Measurements from ENCODE around the gene PPM1G.

Gene PPM1G

DNA sequence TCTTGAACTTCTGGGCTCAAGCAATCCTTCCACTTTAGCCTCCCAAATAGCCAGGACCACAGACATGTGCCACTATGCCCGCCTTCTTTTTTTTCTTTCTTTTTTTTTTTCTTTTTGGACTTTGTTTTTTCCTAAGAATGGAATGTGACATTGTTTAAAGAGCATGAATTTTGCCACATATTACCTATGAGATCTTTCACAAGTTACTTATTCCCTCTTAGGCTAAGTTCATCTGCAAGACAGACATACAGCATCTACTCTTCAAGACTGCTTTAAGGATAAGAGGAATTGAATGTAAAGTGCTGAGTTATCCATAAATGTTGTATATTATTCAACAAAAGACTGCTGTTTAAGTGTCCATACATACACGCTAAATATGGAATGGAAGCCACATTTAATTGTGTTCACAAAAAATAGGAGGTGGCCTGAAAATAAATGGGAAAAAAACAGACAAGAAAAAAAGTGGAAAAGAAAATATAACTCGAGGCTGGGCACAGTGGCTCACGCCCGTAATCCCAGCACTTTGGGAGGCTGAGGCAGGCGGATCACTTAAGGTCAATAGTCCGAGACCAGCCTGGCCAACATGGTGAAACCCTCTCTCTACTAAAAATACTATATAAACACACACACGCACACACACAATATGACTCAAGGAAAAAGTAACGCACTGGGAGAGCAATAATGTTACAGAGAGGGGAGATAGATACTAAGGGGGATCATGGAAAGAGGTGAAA, 3.2 kb upstream of the PPM1G start:
- no peak for DNase-seq

DNA sequence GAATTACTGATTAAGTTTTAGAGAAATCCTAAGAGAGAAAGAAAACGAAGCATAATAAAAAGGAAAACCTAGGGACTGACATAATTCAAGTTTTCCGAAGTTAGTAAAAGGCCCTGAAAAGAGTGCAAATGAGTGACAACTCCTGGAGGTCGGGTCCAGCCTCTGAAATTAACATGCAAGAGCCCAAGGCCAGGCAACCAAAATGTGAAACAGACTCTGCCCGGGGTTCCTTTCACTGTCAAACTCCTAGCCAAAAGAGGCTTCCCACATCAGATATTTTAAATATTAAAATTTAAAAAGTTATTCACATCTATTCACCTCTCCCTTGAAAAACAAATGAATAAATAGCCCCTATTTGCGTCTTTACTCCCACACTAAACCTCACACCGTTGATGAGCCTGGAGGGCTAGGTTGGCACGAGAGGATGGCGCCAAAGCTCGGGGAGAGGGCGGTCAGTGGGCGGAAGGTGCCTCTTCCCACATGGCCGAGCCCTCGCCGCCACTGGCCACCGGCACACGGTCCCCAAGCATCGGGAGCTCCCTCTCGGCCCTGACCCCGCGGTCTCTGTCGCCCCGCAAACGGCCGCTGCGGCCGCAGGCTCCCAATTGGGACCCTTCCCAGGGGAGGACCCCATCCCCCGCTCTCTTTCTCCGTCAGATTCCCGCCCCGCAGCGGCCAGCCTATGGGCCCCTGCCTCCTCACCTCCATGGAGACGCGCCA, 630 bp downstream of the PPM1G start:
- DNase-seq, result peak in 3 of 58 donors; percentile 18 to 34 (median 33)

DNA sequence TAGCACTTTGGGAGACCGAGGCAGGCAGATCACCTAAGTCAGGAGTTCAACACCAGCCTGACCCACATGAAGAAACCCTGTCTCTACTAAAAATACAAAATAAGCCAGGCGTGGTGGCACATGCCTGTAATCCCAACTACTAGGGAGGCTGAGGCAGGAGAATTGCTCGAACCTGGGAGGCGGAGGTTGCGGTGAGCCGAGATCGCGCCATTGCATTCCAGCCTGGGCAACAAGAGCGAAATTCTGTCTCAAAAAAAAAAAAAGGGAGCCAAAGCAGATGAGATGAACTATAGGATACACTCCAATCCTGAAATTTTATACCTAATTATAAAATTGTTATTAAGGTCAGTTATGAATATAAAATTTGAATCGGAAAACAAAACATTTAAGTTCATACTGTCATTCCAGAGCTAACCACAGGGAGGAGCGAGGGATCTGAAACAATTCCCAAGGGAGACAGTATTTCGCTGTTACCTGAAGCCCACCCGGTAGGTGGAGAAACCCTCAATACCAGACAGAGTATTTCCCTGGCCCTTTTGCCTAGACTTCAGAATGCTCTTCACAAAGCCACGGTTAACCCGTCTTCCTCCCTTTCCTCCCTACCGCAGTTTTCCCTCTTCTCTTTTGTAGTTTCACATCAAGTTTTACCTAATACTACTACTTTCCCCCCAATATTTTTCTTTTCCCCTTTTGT, 1.4 kb downstream of the PPM1G start:
- peak in 1 of 58 donors; percentile 7 for DNase-seq

GRCh38 chr2:27400348-27401135, 8.8 kb downstream of the PPM1G start:
- DNase-seq, result no peak

- no peak for DNase-seq
Observed at GRCh38 chr2:27398962-27399361, 10.4 kb downstream of the PPM1G start.

DNA sequence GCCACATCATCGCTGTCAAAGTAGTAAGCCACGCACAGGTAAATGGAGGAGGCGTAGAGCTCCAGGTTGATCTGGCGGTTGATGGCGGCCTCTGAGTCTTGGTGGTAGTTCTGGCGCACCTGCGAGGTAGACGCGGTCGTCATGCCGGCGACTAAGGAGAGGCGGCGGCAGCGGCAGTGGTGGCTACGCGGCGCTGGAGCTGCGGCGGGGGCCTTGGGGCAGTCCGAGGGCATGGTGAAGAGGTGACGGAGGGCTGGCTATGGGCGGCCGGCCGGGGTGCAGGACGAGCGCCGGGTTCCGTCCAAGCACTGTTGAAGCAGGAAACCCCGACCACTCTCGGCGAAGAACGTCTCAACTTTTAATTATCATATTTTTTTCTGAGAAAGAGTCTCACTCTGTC, 16.2 kb downstream of the PPM1G start:
- DNase-seq, result no peak

DNA sequence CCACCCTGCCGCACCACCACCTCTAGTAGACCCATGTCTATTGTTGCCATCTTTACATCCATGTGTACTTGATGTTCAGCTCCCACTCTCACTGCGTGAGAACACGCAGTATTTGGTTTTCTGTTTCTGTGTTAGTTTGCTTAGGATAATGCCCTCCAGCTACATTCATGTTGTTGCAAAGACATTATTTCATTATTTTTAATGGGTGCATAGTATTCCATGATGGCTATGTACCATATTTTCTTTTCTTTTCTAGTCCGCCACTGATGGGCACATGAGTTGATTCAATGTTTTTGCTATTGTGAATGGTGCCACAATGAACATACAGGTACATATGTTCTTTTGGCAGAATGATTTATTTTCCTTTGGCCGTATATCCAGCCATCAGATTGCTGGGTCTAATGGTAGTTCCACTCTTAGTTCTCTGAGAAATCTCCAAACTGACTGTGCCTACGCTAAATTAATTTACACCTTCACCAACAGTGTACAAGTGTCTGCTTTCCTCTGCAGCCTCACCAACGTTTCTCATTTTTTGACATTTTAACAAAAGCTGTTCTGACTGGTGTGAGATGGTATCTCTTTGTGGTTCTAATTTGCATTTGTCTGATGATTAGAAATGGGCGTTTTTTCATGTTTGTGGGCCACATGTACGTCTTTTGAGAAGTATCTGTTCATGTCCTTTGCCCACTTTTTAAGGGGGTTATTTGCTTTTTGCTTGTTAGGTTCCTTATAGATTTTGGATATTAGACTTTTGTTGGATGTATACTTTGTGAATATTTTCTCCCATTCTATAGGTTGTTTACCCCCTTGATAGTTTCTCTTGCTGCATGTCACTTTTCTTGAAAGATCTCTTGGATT, 18.3 kb downstream of the PPM1G start:
- DNase-seq, result no peak

DNA sequence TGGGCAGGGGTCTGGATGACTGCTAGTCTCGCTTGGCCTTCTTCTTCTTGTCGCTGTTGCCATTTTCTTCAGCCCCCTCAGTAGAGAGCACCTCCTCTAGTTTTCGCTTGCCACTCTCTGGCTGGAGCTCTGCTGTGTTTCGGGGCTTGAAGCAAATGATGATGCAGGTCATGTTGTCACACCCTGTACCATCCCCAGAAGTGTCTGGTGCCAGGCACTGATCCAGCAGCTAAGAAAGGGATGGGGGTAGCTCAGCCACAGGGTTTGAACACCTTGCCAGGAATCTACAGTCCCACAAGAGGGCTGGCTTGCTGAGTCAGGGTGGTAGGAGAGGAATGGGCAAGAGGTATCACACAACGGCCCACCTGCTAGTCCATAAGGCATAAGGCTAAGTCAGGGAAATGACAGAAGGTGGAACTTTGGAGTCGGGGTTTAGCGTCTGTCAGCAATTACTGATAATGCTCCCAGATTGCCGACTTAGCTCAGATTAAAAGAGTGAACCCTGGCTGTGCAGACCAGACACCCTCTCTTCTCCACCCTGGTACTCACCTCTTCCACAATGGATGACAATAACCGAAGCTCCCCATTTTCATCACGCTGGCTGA, 27.7 kb downstream of the PPM1G start:
- DNase-seq, result no peak

DNA sequence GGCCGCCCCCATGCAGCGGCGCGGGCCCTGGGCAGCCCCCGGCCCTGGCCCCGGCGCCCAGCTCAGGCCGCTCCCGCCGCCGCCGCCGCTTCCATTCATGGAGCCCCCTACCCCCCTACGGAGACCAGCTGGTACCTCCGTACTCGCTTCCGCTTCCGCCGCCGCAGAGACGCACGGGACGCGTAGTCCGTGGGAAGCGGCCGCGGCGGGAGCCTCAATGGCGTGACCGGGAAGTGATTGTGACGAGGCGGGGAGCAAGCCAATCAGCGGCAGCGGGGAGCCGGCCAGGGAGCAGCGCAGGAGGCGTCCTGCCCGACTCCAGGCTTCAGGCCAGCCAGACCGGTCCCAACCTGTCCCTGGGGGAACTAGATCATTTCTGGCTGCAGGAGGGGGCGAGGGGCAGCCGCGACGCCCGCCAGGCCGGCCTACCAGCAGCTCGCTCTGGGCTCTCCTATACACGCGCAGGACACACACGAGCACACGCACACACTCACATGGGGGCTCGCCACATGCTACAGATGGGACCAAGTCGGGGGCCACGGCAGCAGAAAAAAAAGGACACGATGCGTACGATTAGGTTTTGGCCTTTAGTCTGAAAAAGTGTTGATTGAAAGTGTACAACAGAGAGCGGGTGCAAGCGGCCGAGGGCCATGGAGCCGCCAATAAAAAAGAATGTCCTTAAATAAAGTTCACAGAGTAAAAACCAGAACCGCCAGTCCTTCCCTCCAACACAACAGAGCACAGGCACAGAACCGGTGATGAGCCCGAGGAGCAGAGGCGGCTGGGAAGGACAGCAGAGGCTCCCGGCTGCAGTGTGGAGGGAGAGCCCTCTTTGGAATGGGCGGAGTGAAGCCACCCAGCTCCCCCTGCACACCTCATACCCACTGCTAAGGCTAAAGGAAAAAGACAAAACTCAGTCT, 28.5 kb downstream of the PPM1G start, which contains the start of gene ZNF513:
ZNF513 (minus strand) TSS at position 109 of the 920 bp plus-strand sequence. CDS start 208 bp downstream, outside the sequence.
- peak; percentile 84 to 99 (median 96) for DNase-seq

DNA sequence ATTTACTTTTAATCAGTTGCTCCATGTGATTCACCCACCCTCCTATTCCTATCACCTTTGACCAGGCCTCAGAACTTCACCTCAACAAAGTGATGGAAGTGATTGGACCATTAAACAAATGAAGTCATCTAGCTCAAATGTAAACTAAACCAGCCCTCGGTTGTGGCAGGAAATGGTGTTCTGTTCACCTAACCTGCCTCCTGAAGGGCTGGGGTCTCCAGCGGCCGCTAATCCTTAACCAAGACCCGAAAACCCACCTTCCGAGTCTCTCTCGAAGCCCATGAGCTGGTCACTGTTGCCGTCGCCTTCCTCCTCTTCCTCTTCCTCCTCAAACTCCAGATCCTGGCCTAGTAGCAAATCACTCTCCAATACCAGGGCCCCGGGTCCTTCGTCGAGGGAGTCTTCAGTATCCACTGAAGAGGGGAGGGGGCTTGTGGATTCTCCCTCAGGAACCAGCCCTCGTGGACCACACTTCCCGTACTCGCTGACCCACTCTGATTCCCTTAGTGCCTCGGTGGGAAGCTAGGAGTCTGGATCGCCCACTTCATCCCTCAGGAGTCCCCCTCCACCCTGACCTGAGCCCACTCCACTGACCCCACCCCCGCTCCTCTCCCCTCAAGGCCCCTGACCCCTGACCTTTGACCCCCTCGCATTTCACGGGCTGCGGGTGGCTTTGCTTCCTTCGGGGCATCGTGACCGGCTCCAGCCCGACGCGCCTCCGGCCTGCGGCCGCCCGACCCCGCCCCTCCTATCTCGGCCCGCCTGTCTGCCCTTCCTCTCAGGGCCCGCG, 29.4 kb downstream of the PPM1G start:
- peak in 45 of 58 donors; percentile 44 to 89 (median 78) for DNase-seq

DNA sequence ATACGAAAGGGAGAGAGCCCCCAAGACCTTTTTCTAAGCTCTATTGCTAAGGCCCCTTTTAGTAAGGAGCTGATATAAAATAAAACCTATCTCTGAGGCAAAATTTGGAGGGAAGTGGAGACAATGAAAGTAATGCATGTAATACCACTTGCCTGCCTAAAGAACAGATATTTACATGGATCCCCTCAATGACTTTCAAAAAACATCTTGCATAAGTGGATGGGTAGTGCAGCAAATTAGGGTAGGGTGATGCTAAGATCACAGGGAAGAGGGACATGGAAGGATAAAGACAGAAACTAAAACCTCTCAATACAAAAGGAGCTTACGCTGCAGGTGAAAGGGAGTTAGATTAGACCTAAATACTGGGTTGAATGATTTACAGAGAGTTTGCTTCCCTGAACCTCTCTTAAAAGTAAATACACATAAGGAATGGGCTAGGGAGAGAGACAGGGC, 30.0 kb downstream of the PPM1G start:
- no peak for DNase-seq

GRCh38 chr2:27378809-27379290, 30.5 kb downstream of the PPM1G start:
- no peak for DNase-seq

- DNase-seq, result peak in 9 of 58 donors; percentile 7 to 34 (median 20)
Observed at GRCh38 chr2:27378096-27378808, 31.1 kb downstream of the PPM1G start.

GRCh38 chr2:27377618-27378095, 31.7 kb downstream of the PPM1G start:
- DNase-seq, result peak in 1 of 58 donors; percentile 11

- DNase-seq, result no peak
Observed at GRCh38 chr2:27376866-27377617, 32.3 kb downstream of the PPM1G start.

All from anterior cingulate cortex (tissue), 58 donors.